Neuronal stem cell (in vitro differentiated cells): ENCODE measurements around the gene C14orf132.

Experiments used
- DNase-seq: peaks from one replicate; pipeline ENCODE4 v3.0.0-alpha.2; 2013; ENCODE audit warnings: low spot score
- H2AFZ ChIP-seq: one replicate; pipeline ENCODE4 v1.6.1; 2013; ENCODE audit warnings: mild to moderate bottlenecking, low read length, inconsistent platforms
- H2AK5ac ChIP-seq: 2 replicates; pipeline ENCODE4 v1.6.1; 2013; ENCODE audit warnings: low read depth, mild to moderate bottlenecking, inconsistent platforms, low read length, moderate library complexity, mixed read lengths
- H2BK120ac ChIP-seq: 2 replicates; pipeline ENCODE4 v1.6.1; 2013; ENCODE audit warnings: low read depth, mild to moderate bottlenecking, inconsistent platforms, low read length, moderate library complexity, mixed read lengths
- H2BK12ac ChIP-seq: one replicate; pipeline ENCODE4 v1.6.1; 2013; ENCODE audit warnings: low read length, inconsistent platforms
- H2BK15ac ChIP-seq: 2 replicates; pipeline ENCODE4 v1.6.1; 2013; ENCODE audit warnings: mild to moderate bottlenecking, low read length, inconsistent platforms, mixed read lengths
- H2BK5ac ChIP-seq: one replicate; pipeline ENCODE4 v1.6.1; 2013; ENCODE audit warnings: inconsistent platforms, mild to moderate bottlenecking, low read length, moderate library complexity
- H3K14ac ChIP-seq: one replicate; pipeline ENCODE4 v1.6.1; 2013; ENCODE audit warnings: low read length, inconsistent platforms
- H3K18ac ChIP-seq: 2 replicates; pipeline ENCODE4 v1.6.1; 2013; ENCODE audit warnings: low read length, inconsistent platforms
- H3K23ac ChIP-seq: 2 replicates; pipeline ENCODE4 v1.6.1; 2013; ENCODE audit warnings: low read depth, mild to moderate bottlenecking, mixed read lengths, low read length, inconsistent platforms; ENCODE audit not compliant: poor library complexity
- H3K27ac ChIP-seq: replicated peaks from 3 replicates; pipeline ENCODE4 v1.5.1; 2013; ENCODE audit warnings: low read length, inconsistent platforms
- H3K27me3 ChIP-seq, 3 experiments: 2 replicates each; pipeline ENCODE4 v1.6.1; 2013; ENCODE audit warnings: low read length in 3 of 3, mild to moderate bottlenecking in 2 of 3, inconsistent platforms in 1 of 3, low read depth in 1 of 3, mixed read lengths in 1 of 3, moderate library complexity in 1 of 3; ENCODE audit not compliant: control insufficient read depth in 3 of 3, insufficient read depth in 3 of 3
- H3K36me3 ChIP-seq, 2 donors: replicated peaks in 1 of 2; 2 replicates each; pipeline ENCODE4 v1.6.1; 2013; ENCODE audit warnings: low read length in 2 of 2; ENCODE audit not compliant: control insufficient read depth in 2 of 2, insufficient read depth in 2 of 2
- H3K4ac ChIP-seq: 2 replicates; pipeline ENCODE4 v1.6.1; 2013; ENCODE audit warnings: inconsistent platforms, mild to moderate bottlenecking, low read length, moderate library complexity
- H3K4me1 ChIP-seq, 2 donors: 1 replicate in 1 of 2; 2 replicates in 1 of 2; pipeline ENCODE4 v1.6.1; 2013; ENCODE audit warnings: low read length in 2 of 2, low read depth in 1 of 2; ENCODE audit not compliant: control insufficient read depth in 2 of 2, insufficient read depth in 1 of 2
- H3K4me2 ChIP-seq: one replicate; pipeline ENCODE4 v1.6.1; 2013; ENCODE audit warnings: mild to moderate bottlenecking, low read length, inconsistent platforms; ENCODE audit not compliant: insufficient read depth, poor library complexity, severe bottlenecking
- H3K4me3 ChIP-seq, 2 donors: 2 replicates each; pipeline ENCODE4 v1.5.1; 2013; ENCODE audit warnings: low read length in 2 of 2, mild to moderate bottlenecking in 2 of 2, inconsistent platforms in 1 of 2, moderate library complexity in 1 of 2
- H3K79me1 ChIP-seq: one replicate; pipeline ENCODE4 v1.6.1; 2013; ENCODE audit warnings: low read depth, mild to moderate bottlenecking, inconsistent platforms, low read length, moderate library complexity
- H3K9ac ChIP-seq: one replicate; pipeline ENCODE4 v1.6.1; 2013; ENCODE audit warnings: mild to moderate bottlenecking, low read depth, low read length, inconsistent platforms; ENCODE audit not compliant: poor library complexity
- H3K9me3 ChIP-seq, 2 donors: replicated peaks in 1 of 2; 2 replicates each; pipeline versions ENCODE3 to v1.6.1; 2013; ENCODE audit warnings: low read length in 2 of 2, mild to moderate bottlenecking in 2 of 2, inconsistent platforms in 1 of 2, low read depth in 1 of 2, mixed read lengths in 1 of 2, moderate library complexity in 1 of 2; ENCODE audit not compliant: control insufficient read depth in 2 of 2, insufficient read depth in 1 of 2
- H4K8ac ChIP-seq: one replicate; pipeline ENCODE4 v1.6.1; 2013; ENCODE audit warnings: low read depth, mild to moderate bottlenecking, inconsistent platforms, low read length, moderate library complexity
- H4K91ac ChIP-seq: one replicate; pipeline ENCODE4 v1.6.1; 2013; ENCODE audit warnings: low read length, low read depth, mild to moderate bottlenecking, inconsistent platforms; ENCODE audit not compliant: poor library complexity
- WGBS, 2 donors: extraction: QIAGEN DNeasy Blood & Tissue Kit; methylation state at CpG; one replicate each; pipeline ENCODE4 v1.1.7; 2013; ENCODE audit warnings: missing lambda C conversion rate in 2 of 2, mixed read lengths in 1 of 2; ENCODE audit not compliant: insufficient read length in 2 of 2, insufficient replicate concordance in 1 of 2; ENCODE audit errors: extremely low coverage in 2 of 2; 5-methylcytosine and 5-hydroxymethylcytosine counted together

Gene C14orf132

DNA sequence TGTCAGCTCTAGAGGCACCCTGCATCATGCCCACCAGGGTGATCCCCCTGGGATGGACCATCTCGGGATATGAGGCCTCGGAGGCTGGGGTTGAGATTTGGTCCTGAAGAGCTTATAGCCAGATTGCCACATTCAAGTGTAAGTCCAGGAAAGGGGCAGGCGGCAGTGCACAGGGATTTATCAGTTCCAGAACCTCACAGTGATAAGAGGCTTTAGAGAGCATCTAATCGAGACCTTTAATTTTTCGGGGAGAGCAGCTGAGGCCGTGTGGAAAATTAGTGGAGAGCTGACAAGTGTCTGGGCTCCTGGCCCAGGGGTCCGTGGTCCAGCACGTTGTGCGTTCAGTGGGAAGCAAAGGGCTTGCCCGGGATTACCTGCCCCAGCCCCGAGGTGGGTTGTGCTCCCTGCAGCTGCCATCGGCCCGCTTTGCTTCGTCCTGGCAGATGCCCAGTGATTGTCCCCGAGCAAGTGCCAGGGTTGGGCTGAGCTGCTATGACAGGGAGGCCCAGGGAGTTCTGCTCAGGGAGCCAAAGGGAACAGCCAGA, 52.1 kb downstream of the C14orf132 start:
- H3K27me3 ChIP-seq: no peaks in the 10 kb centered on the region
- no peak overlapping the region for H2BK15ac ChIP-seq
- H3K9ac ChIP-seq: no peak overlapping the region
- DNase-seq: no peak
- H3K4me1 ChIP-seq: peaks cover 3 to 4% of the 10 kb centered on the region in 2 donors
- H3K23ac ChIP-seq: no peak overlapping the region
- no CpG with 5 or more reads among the region's 15 CpGs for WGBS, 2 donors
- no peak overlapping the region for H3K27ac ChIP-seq
- no peak overlapping the region for H4K91ac ChIP-seq
- H3K79me1 ChIP-seq: no peaks in the 10 kb centered on the region
- no peak overlapping the region for H2AK5ac ChIP-seq
- no peak overlapping the region for H2BK120ac ChIP-seq
- H3K4ac ChIP-seq: no peak overlapping the region
- no peak overlapping the region for H3K4me3 ChIP-seq
- H3K14ac ChIP-seq: no peak overlapping the region
- H3K9me3 ChIP-seq: no peaks in the 10 kb centered on the region
- no peak overlapping the region for H2AFZ ChIP-seq
- H4K8ac ChIP-seq: no peak overlapping the region
- H3K4me2 ChIP-seq: no peak overlapping the region
- H2BK5ac ChIP-seq: no peak overlapping the region
- no peak overlapping the region for H3K18ac ChIP-seq
- no peak overlapping the region for H2BK12ac ChIP-seq
- peaks cover 0 to 43% of the 10 kb centered on the region in 2 donors for H3K36me3 ChIP-seq

DNA sequence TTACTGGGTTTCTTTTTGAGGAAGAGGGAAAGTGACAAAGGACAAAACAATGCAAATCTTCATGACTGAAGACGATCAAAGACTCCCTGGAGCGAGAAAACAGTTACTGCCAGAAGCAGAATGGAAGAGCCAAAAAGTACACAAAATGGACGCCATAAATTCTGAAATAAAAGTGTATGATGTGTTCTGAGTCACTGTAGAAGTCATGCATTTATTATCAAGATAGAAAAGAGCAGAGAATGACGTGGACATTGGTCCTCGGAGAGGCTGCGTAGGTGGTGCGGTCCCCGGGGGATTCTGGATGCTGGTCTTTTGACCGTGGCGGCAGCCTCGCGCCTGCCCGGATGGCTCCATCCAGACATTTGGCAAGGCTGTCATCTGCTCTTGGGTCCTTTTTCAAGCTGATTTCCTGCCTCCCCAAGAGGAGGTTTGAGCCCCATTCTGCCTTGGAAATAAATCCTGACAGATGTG, 52.8 kb downstream of the C14orf132 start:
- H3K4me2 ChIP-seq: no peak overlapping the region
- no peak overlapping the region for H3K14ac ChIP-seq
- no peak overlapping the region for H2BK5ac ChIP-seq
- peaks cover 3 to 4% of the 10 kb centered on the region in 2 donors for H3K4me1 ChIP-seq
- H3K4ac ChIP-seq: no peak overlapping the region
- no peak overlapping the region for H2BK12ac ChIP-seq
- no peak overlapping the region for H2BK15ac ChIP-seq
- H3K4me3 ChIP-seq: no peak overlapping the region
- H4K91ac ChIP-seq: no peak overlapping the region
- no peaks in the 10 kb centered on the region for H3K27me3 ChIP-seq
- no peak overlapping the region for H2AFZ ChIP-seq
- peaks cover 0 to 36% of the 10 kb centered on the region in 2 donors for H3K36me3 ChIP-seq
- H3K9ac ChIP-seq: no peak overlapping the region
- WGBS, 2 donors: no CpG with 5 or more reads among the region's 13 CpGs
- no peak overlapping the region for H2BK120ac ChIP-seq
- H3K79me1 ChIP-seq: no peaks in the 10 kb centered on the region
- H4K8ac ChIP-seq: no peak overlapping the region
- DNase-seq: no peak
- no peak overlapping the region for H3K27ac ChIP-seq
- no peaks in the 10 kb centered on the region for H3K9me3 ChIP-seq
- H2AK5ac ChIP-seq: no peak overlapping the region
- no peak overlapping the region for H3K23ac ChIP-seq
- no peak overlapping the region for H3K18ac ChIP-seq

DNA sequence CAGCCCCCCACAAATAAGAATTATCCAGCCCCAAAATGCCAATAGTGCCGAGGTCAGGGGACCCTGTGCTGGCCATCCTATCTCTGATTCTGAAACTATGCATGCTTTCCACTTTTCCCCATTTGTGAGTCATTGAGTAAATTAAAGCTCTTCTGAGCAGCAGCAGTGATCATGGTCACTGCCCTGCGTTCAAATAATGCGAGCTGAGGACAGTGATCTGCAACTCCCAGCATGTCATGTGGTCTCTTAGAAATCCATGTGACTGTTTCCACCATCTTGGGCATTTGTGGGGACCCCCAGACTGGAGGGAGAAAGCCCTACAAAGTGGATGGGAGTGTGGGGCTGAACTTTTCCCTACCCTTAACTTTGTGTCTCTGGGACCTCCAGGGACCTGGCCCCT, 53.8 kb downstream of the C14orf132 start:
- Histone ChIP-seq H3K36me3 (peaks cover 0 to 26% of the 10 kb centered on the region in 2 donors), H3K9me3 (no peaks in the 10 kb centered on the region), H3K79me1 (no peaks in the 10 kb centered on the region), H2AK5ac (no peak overlapping the region), H4K8ac (no peak overlapping the region), H3K4me2 (no peak overlapping the region), H3K9ac (no peak overlapping the region), H3K23ac (no peak overlapping the region), H2BK12ac (no peak overlapping the region), H2AFZ (no peak overlapping the region), H2BK15ac (no peak overlapping the region), H3K4me1 (peaks cover 3 to 4% of the 10 kb centered on the region in 2 donors), H2BK5ac (no peak overlapping the region), H3K14ac (no peak overlapping the region), H2BK120ac (no peak overlapping the region), H3K4me3 (no peak overlapping the region), H3K27ac (no peak overlapping the region), H3K27me3 (no peaks in the 10 kb centered on the region), H4K91ac (no peak overlapping the region), H3K4ac (no peak overlapping the region), H3K18ac (no peak overlapping the region)
- no CpG with 5 or more reads among the region's 3 CpGs for WGBS, 2 donors
- no peak for DNase-seq

DNA sequence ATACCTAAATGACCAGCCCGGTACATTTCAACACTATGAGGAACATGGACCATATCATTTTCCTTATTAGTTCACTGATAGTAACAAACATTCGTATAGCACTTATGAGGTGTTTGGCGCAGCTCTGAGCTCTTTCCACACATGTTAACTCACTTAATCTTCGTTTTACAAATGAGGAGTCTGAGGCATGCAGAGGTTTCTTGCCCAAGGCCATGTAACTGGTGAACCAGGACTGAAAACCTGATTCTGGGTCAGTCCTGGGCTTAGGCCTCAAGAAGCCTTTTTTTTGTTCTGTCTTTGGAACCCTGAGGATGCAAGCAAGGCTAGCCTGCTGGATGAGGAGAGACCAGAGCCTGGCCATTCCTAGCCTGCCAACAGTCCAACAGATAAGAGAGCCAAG, 55.0 kb downstream of the C14orf132 start:
- Histone ChIP-seq H3K9me3 (no peaks in the 10 kb centered on the region), H2BK5ac (no peak overlapping the region), H3K4me3 (no peak overlapping the region), H3K79me1 (no peaks in the 10 kb centered on the region), H3K23ac (no peak overlapping the region), H3K14ac (no peak overlapping the region), H3K9ac (no peak overlapping the region), H2BK12ac (no peak overlapping the region), H3K27ac (no peak overlapping the region), H3K27me3 (no peaks in the 10 kb centered on the region), H3K18ac (no peak overlapping the region), H2BK120ac (no peak overlapping the region), H3K4me2 (no peak overlapping the region), H4K91ac (no peak overlapping the region), H3K4ac (no peak overlapping the region), H2AK5ac (no peak overlapping the region), H3K36me3 (peaks cover 0 to 13% of the 10 kb centered on the region in 2 donors), H3K4me1 (peaks cover 3 to 4% of the 10 kb centered on the region in 2 donors), H4K8ac (no peak overlapping the region), H2BK15ac (no peak overlapping the region), H2AFZ (no peak overlapping the region)
- DNase-seq: no peak
- no CpG with 5 or more reads among the region's 4 CpGs for WGBS, 2 donors
